Breast epithelium (tissue), 4 donors: ENCODE results near the gene ZNF655. TPM values are rescaled to one million over a fixed set of nuclear protein-coding genes. Genes with fewer than 3 reads are reported as not detected.

Experiments used
- DNase-seq, 2 donors: peaks; one replicate each; pipeline ENCODE4 v3.0.0-alpha.2; 2019; ENCODE audit warnings: low spot score in 2 of 2
- H3K27ac ChIP-seq, 2 donors: fragments of 200-600 bp; sonication (generic) in 1 of 2; one replicate each; pipeline ENCODE4 v1.5.1; 2016 to 2019; ENCODE audit warnings: mild to moderate bottlenecking in 1 of 2
- H3K27me3 ChIP-seq, 2 donors: fragments of 200-600 bp; sonication (generic) in 1 of 2; one replicate each; pipeline versions ENCODE4 v1.5.1 to v1.6.0; 2017 to 2019; ENCODE audit warnings: control low read depth in 1 of 2, mild to moderate bottlenecking in 1 of 2
- H3K36me3 ChIP-seq: fragments of 200-600 bp; one replicate; pipeline ENCODE4 v1.5.1; 2019
- H3K4me1 ChIP-seq, 2 donors: fragments of 200-600 bp; sonication (generic); one replicate each; pipeline ENCODE4 v1.5.1; 2016 to 2019; ENCODE audit warnings: control low read depth in 1 of 2
- H3K4me3 ChIP-seq, 3 donors: fragments of 200-600 bp; sonication (generic); 1 replicate in 2 of 3; 2 replicates in 1 of 3; pipeline ENCODE4 v1.5.1; 2016 to 2019; ENCODE audit warnings: mild to moderate bottlenecking in 3 of 3, moderate library complexity in 2 of 3
- H3K9me3 ChIP-seq, 2 donors: fragments of 200-600 bp; sonication (generic) in 1 of 2; one replicate each; pipeline ENCODE4 v1.5.1; 2016 to 2019; ENCODE audit warnings: control low read depth in 1 of 2
- CTCF ChIP-seq, 3 donors: fragments of 450-650 bp; IDR thresholded peaks; one replicate each; pipeline ENCODE4 v1.5.1; 2016 to 2017; ENCODE audit warnings: antibody characterized with exemption in 3 of 3, mild to moderate bottlenecking in 3 of 3, moderate library complexity in 3 of 3
- POLR2A ChIP-seq: fragments of 450-650 bp; IDR thresholded peaks from one replicate; pipeline ENCODE4 v1.6.1; 2016; ENCODE audit warnings: antibody characterized with exemption, mild to moderate bottlenecking, moderate library complexity
- POLR2AphosphoS5 ChIP-seq, 3 donors: sonication (generic); formaldehyde crosslinking; IDR thresholded peaks; one replicate each; pipeline ENCODE4 v1.6.1; 2017; ENCODE audit warnings: antibody characterized with exemption in 3 of 3
- intact Hi-C: fragments of 100-400 bp; cut with DNase I; formaldehyde crosslinking; loops from one replicate; pipeline ENCODE4 v1.15.1; 2023; ENCODE audit warnings: low total_unique reads
- total RNA-seq, 3 donors: library from RNA; depleted of rRNA; stranded (reverse); fragments of >200 nt; gene quantifications; one replicate each; pipeline ENCODE4 v1.1.0, GENCODE V29; 2016

Gene ZNF655
- total RNA-seq, 3 donors from 2014 or later: 100 to 129 (median 110) TPM

DNA sequence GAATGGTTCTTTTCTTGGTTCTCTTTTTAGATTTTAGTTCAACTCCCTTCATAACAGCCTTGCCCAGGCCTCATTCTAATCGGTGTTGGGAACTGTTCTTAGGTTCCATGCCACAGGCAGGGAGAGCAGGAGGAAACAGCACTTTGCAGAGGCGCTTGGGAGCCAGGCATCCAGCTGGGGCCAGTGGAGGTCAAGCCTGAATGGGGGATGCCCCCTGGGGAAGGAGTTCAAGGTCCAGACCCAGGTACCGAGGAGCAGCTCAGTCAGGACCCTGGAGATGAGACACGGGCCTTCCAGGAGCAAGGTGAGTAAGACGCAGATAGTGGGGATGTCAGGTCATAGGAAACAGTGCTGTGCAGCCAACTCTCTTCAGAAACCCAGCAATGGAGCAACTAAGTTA, 62.8 kb downstream of the ZNF655 start:
- Histone ChIP-seq H3K4me1 (peaks cover 0 to 10% of the 10 kb centered on the region in 2 donors), H3K27me3 (no peaks in the 10 kb centered on the region), H3K4me3 (no peak overlapping the region), H3K9me3 (no peaks in the 10 kb centered on the region), H3K36me3 (peaks cover 5% of the 10 kb centered on the region), H3K27ac (no peak overlapping the region)
- TF ChIP-seq CTCF (IDR thresholded peaks at IDR 0.05) (no peak), POLR2AphosphoS5 (IDR thresholded peaks at IDR 0.05) (no peak), POLR2A (no peak)
- intact Hi-C loops: no loop called here
- no peak for DNase-seq

- TF ChIP-seq POLR2A: no peak
- no peak for TF ChIP-seq CTCF (IDR thresholded peaks at IDR 0.05)
- TF ChIP-seq POLR2AphosphoS5 (IDR thresholded peaks at IDR 0.05): no peak
- Histone ChIP-seq H3K27me3 (no peaks in the 10 kb centered on the region), H3K4me1 (peaks cover 0 to 8% of the 10 kb centered on the region in 2 donors), H3K9me3 (no peaks in the 10 kb centered on the region), H3K36me3 (peaks cover 5% of the 10 kb centered on the region), H3K4me3 (no peak overlapping the region), H3K27ac (peak overlapping the region; percentile 27 to 69)
- intact Hi-C loops: no loop called here
- no peak for DNase-seq
These were observed 64.2 kb downstream of the ZNF655 start for GRCh38 chr7:99622596-99622995.

DNA sequence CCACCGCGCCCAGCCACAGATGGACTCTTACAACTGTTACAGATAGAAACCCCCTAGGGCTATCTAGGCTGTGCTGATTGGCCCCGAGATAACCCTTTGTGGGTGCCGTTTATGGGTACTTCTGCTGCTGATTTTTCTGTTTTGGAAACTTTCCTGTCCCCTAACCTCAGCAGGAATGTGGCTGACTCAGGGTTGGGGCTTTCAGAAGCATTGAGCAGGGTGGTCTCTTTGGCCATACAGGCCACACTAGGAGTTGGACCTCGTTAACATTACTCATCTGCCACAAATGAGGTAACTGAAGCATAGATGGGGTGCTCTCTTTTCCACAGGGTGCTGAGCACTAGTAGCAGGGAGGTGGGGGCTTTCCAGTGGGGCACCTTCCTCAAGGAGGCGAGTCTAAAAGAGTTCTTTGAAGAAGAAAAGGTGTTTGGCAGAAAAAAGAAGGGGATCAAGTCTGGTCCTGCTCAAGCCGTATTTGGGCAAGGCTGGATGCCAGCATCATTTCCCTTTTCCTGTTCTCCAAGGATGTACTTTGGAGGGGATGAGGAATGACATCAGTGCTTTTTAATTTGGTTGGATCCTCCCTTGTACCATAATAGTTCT, 64.8 kb downstream of the ZNF655 start:
- intact Hi-C loops: no loop called here
- peaks cover 0 to 2% of the 10 kb centered on the region in 2 donors for H3K4me1 ChIP-seq
- peak in 1 of 2 donors; percentile 72 for DNase-seq
- TF ChIP-seq POLR2AphosphoS5 (IDR thresholded peaks at IDR 0.05): no peak
- TF ChIP-seq CTCF (IDR thresholded peaks at IDR 0.05): no peak
- no peak for TF ChIP-seq POLR2A
- peaks cover 5% of the 10 kb centered on the region for H3K36me3 ChIP-seq
- H3K9me3 ChIP-seq: no peaks in the 10 kb centered on the region
- peak overlapping the region; percentile 27 to 69 for H3K27ac ChIP-seq
- no peaks in the 10 kb centered on the region for H3K27me3 ChIP-seq
- H3K4me3 ChIP-seq: no peak overlapping the region

- Histone ChIP-seq H3K4me3 (no peak overlapping the region), H3K36me3 (peaks cover 5% of the 10 kb centered on the region), H3K9me3 (no peaks in the 10 kb centered on the region), H3K4me1 (no peaks in the 10 kb centered on the region), H3K27me3 (no peaks in the 10 kb centered on the region), H3K27ac (peak overlapping the region; percentile 27 to 69)
- TF ChIP-seq POLR2AphosphoS5 (IDR thresholded peaks at IDR 0.05) (no peak), POLR2A (no peak), CTCF (IDR thresholded peaks at IDR 0.05) (no peak)
- peak in 1 of 2 donors; percentile 27 for DNase-seq
- intact Hi-C loops: no loop called here
These were observed 65.4 kb downstream of the ZNF655 start for GRCh38 chr7:99623702-99624447.

GRCh38 chr7:99624484-99624883, 66.0 kb downstream of the ZNF655 start:
- TF ChIP-seq POLR2AphosphoS5 (IDR thresholded peaks at IDR 0.05) (no peak), POLR2A (no peak), CTCF (IDR thresholded peaks at IDR 0.05) (no peak)
- Histone ChIP-seq H3K4me1 (no peaks in the 10 kb centered on the region), H3K4me3 (no peak overlapping the region), H3K36me3 (peaks cover 7% of the 10 kb centered on the region), H3K27me3 (no peaks in the 10 kb centered on the region), H3K27ac (peak overlapping the region; percentile 27 to 69), H3K9me3 (no peaks in the 10 kb centered on the region)
- intact Hi-C loops: no loop called here
- no peak for DNase-seq
